Hepatocyte (in vitro differentiated cells): Measurements from ENCODE around the gene S100A8. TPM values are rescaled to one million over a fixed set of nuclear protein-coding genes. Genes with fewer than 3 reads are reported as not detected.

Experiments used
- DNase-seq: peaks from one replicate; pipeline ENCODE4 v3.0.0-alpha.2; 2016; ENCODE audit warnings: low spot score
- H2AFZ ChIP-seq: fragments of 200-600 bp; sonication (generic); 2 replicates; pipeline ENCODE4 v1.6.0; 2016; ENCODE audit warnings: antibody characterized with exemption, mild to moderate bottlenecking
- H3K27ac ChIP-seq: fragments of 200-600 bp; sonication (generic); 2 replicates; pipeline ENCODE4 v1.5.1; 2016; ENCODE audit warnings: mild to moderate bottlenecking
- H3K27me3 ChIP-seq: fragments of 200-600 bp; sonication (generic); 2 replicates; pipeline ENCODE4 v1.6.1; 2016
- H3K36me3 ChIP-seq: fragments of 200-600 bp; sonication (generic); replicated peaks from 2 replicates; pipeline ENCODE4 v1.5.1; 2016; ENCODE audit warnings: low read depth; ENCODE audit not compliant: insufficient read depth
- H3K4me1 ChIP-seq: fragments of 200-600 bp; sonication (generic); 2 replicates; pipeline ENCODE4 v1.5.1; 2016; ENCODE audit warnings: mild to moderate bottlenecking, moderate library complexity; ENCODE audit not compliant: insufficient read depth
- H3K4me2 ChIP-seq: fragments of 200-600 bp; sonication (generic); 2 replicates; pipeline ENCODE4 v1.6.0; 2016
- H3K4me3 ChIP-seq: fragments of 200-600 bp; sonication (generic); 2 replicates; pipeline ENCODE4 v1.5.1; 2016; ENCODE audit warnings: mild to moderate bottlenecking
- H3K79me2 ChIP-seq: fragments of 200-600 bp; sonication (generic); 2 replicates; pipeline ENCODE4 v1.6.0; 2017; ENCODE audit warnings: mild to moderate bottlenecking
- H3K9me2 ChIP-seq: fragments of 200-600 bp; sonication (generic); replicated peaks from 2 replicates; pipeline ENCODE4 v1.6.0; 2017; ENCODE audit warnings: mild to moderate bottlenecking; ENCODE audit not compliant: insufficient read depth
- H3K9me3 ChIP-seq: fragments of 200-600 bp; sonication (generic); 2 replicates; pipeline ENCODE4 v1.5.1; 2016; ENCODE audit warnings: low read depth, mild to moderate bottlenecking
- H4K20me1 ChIP-seq: fragments of 200-600 bp; sonication (generic); 2 replicates; pipeline ENCODE4 v1.6.0; 2016; ENCODE audit warnings: mild to moderate bottlenecking; ENCODE audit not compliant: insufficient read depth, poor library complexity, severe bottlenecking
- EZH2 ChIP-seq: fragments of 200-600 bp; sonication (generic); IDR thresholded peaks from 2 replicates; pipeline ENCODE4 v1.6.1; 2016; ENCODE audit warnings: antibody characterized with exemption, mild to moderate bottlenecking, borderline replicate concordance
- EZH2phosphoT487 ChIP-seq: fragments of 200-600 bp; sonication (generic); IDR thresholded peaks from one replicate; pipeline ENCODE4 v1.6.1; 2018; ENCODE audit warnings: antibody characterized with exemption, mild to moderate bottlenecking, low read depth, moderate library complexity; ENCODE audit not compliant: unreplicated experiment, severe bottlenecking
- WGBS: methylation state at CpG from one replicate; pipeline ENCODE4 v1.1.6; 2016; ENCODE audit warnings: low lambda C conversion rate; ENCODE audit errors: missing lambda C conversion rate; 5-methylcytosine and 5-hydroxymethylcytosine counted together
- polyA plus RNA-seq: library from polyadenylated mRNA; unstranded; fragments of >200 nt; fragmentation: Nextera tagmentation; extraction: Ambion mirVana; gene quantifications from 2 replicates; pipeline ENCODE4 v1.2.1, GENCODE V29; 2016
- total RNA-seq: library from RNA; depleted of rRNA; stranded (reverse); fragments of >200 nt; gene quantifications from 2 replicates; pipeline ENCODE4 v1.2.3, GENCODE V29; 2014
- TF ChIP-seq, protein P1 (sequence below): fragments of 200-600 bp; sonication (generic); IDR thresholded peaks from 2 replicates; pipeline ENCODE4 v1.5.1; 2016; ENCODE audit warnings: antibody characterized with exemption, mild to moderate bottlenecking; ENCODE audit not compliant: poor library complexity

Gene S100A8
- total and polyA plus RNA-seq, 2 experiments from 2014 or later, result 0.70 to 2.2 TPM

DNA sequence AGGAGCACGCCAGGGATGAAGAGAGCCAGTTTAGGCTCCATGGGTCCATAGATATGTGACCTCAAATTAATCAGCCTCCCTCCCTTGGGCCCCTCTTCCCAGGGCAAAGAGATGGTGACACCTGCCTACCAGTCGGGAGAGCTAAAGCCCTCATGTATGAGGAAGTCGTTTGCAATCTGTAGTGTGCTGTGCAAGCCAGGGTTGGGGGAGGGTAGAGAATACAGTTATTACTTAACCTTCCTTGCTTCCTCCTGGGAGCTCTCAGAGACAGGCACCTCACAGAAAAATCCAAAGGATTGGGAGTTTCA lies 46.2 kb downstream of the S100A8 start:
- no peak overlapping the region for H3K27ac ChIP-seq

DNA sequence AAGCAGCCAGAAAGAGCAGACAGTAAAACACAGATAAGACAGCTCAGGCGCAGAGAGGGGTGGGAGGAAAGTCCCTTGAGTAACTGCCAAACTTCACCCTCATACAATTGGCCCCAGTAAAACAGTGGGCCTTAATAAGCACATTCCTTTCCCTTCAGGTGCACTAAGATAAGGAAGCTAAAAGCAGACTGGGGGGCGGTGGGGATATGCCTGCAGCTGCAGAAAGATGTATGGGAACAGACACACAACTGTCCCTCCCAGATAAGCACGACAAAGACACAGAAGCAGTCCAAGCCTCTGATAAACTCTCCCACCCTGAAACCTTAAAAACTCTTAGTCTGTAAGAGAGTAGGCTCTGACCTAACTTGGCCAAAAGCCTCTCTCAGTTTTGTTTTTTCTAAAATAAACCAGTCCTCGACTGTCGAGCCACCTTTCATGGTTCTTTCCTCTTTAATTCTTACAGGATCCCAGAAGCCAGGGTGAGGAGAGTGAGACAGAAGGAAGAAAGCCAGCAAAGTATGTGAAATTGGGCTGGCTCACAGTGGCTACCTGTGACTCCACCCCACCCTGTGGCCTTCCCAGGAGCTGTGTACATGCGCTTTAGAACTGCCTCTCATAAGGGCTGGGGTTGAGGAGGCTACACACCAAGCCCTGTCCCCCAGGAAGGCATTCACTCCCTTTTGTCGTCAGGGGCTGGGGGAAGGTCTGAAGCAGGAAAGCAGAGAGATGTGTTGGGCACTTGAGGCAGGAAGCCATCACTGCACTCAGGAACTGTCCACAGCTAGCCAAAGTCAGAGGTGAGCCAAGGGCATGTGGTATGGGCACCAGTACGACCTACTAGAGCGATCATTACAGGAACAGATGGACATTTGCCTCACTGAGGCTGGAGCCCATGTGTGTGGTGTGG lies 46.8 kb downstream of the S100A8 start:
- Histone ChIP-seq H3K9me3 (no peaks in the 10 kb centered on the region), H3K4me1 (no peaks in the 10 kb centered on the region), H3K9me2 (no peaks in the 10 kb centered on the region), H3K27me3 (no peaks in the 10 kb centered on the region), H3K36me3 (no peaks in the 10 kb centered on the region), H4K20me1 (no peaks in the 10 kb centered on the region), H2AFZ (no peak overlapping the region), H3K4me2 (no peak overlapping the region), H3K27ac (no peak overlapping the region), H3K4me3 (no peak overlapping the region), H3K79me2 (no peaks in the 10 kb centered on the region)
- no peak for DNase-seq
- TF ChIP-seq EZH2phosphoT487 (no peak), EZH2 (no peak)
- TF ChIP-seq, protein P1, sequence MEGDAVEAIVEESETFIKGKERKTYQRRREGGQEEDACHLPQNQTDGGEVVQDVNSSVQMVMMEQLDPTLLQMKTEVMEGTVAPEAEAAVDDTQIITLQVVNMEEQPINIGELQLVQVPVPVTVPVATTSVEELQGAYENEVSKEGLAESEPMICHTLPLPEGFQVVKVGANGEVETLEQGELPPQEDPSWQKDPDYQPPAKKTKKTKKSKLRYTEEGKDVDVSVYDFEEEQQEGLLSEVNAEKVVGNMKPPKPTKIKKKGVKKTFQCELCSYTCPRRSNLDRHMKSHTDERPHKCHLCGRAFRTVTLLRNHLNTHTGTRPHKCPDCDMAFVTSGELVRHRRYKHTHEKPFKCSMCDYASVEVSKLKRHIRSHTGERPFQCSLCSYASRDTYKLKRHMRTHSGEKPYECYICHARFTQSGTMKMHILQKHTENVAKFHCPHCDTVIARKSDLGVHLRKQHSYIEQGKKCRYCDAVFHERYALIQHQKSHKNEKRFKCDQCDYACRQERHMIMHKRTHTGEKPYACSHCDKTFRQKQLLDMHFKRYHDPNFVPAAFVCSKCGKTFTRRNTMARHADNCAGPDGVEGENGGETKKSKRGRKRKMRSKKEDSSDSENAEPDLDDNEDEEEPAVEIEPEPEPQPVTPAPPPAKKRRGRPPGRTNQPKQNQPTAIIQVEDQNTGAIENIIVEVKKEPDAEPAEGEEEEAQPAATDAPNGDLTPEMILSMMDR, result no peak
- WGBS, result 54% methylated on average over 9 of the region's 9 CpGs

More for the DNA sequence above, 46.2 kb downstream of the S100A8 start:
- Histone ChIP-seq H3K4me3 (no peak overlapping the region), H2AFZ (no peak overlapping the region), H3K9me3 (no peaks in the 10 kb centered on the region), H4K20me1 (no peaks in the 10 kb centered on the region), H3K36me3 (no peaks in the 10 kb centered on the region), H3K4me2 (no peak overlapping the region), H3K79me2 (no peaks in the 10 kb centered on the region), H3K9me2 (no peaks in the 10 kb centered on the region), H3K4me1 (no peaks in the 10 kb centered on the region), H3K27me3 (peaks cover 4% of the 10 kb centered on the region)
- 47% methylated on average over 3 of the region's 3 CpGs for WGBS
- TF ChIP-seq EZH2phosphoT487, result no peak
- no peak for TF ChIP-seq EZH2
- TF ChIP-seq, protein P1, result no peak
- no peak for DNase-seq

DNA sequence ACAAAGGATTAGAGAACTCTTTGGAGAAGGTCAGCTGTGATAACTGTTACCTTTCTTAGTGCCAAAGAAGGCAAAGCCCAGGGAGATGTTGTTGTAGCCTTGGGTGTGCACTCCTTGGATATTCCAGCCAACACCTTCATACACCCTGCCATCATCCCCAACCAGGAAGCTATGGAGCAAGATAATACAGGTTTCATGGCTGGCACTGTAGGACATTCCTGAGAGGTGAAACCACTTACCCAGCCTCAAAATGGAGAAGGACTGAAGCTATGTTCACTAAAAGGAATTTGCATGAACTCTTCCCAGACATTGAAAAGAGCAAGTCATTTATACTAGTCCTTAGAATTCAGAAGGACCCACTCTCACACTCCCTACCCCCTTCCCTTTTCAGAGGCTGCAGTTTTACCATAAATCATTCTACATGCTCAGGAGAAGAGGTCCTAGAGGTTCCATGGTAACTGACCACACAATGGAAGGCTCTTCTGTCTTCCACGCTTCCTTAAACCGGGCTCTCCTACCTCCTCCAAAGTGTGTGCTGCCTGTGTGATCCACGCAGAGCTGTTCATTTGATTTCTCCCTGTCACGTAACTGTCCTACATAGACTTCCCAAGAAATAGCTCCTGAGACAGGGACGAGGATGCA lies 47.7 kb downstream of the S100A8 start:
- TF ChIP-seq, protein P1, result no peak
- TF ChIP-seq EZH2 (no peak), EZH2phosphoT487 (no peak)
- H3K4me2 ChIP-seq, result no peak overlapping the region
- H4K20me1 ChIP-seq, result no peaks in the 10 kb centered on the region
- no peak for DNase-seq
- H3K9me3 ChIP-seq, result no peaks in the 10 kb centered on the region
- H3K4me1 ChIP-seq, result no peaks in the 10 kb centered on the region
- H3K36me3 ChIP-seq, result no peaks in the 10 kb centered on the region
- no peaks in the 10 kb centered on the region for H3K27me3 ChIP-seq
- H3K9me2 ChIP-seq, result no peaks in the 10 kb centered on the region
- H3K79me2 ChIP-seq, result no peaks in the 10 kb centered on the region
- WGBS, result 34% methylated on average over 5 of the region's 5 CpGs
- no peak overlapping the region for H3K27ac ChIP-seq
- no peak overlapping the region for H2AFZ ChIP-seq
- no peak overlapping the region for H3K4me3 ChIP-seq
